PC-3 (cell line): Measurements from ENCODE around the gene SIX2. TPM values are rescaled to one million over a fixed set of nuclear protein-coding genes. Genes with fewer than 3 reads are reported as not detected.

Experiments used
- ATAC-seq: fragments of 200-7000 bp; cut with Tn5 transposase; 2 replicates; pipeline ENCODE4 v1.9.1; 2020; ENCODE audit warnings: mild to moderate bottlenecking, moderate library complexity
- BruUV-seq: library from RNA; stranded (reverse); fragments of 400-500 nt; replicated peaks from 2 replicates; lab custom pipeline; 2021; lab: Mats Ljungman, UMichigan
- CTCF ChIA-PET: fragments of 300-600 bp; sonication (Branson Sonifier 250); formaldehyde crosslinking; loops from one replicate; lab custom pipeline; 2022; ENCODE audit warnings: antibody characterized with exemption; lab: Charles Lee
- POLR2A ChIA-PET: fragments of 300-600 bp; sonication (Branson Sonifier 250); formaldehyde crosslinking; loops from one replicate; lab custom pipeline; 2022; ENCODE audit warnings: antibody characterized with exemption; ENCODE audit not compliant: unreplicated experiment; lab: Charles Lee
- DNase-seq: peaks from one replicate; pipeline ENCODE4 v3.0.0-alpha.2; 2015
- H2AFZ ChIP-seq: fragments of 300-600 bp; sonication (generic); 2 replicates; pipeline ENCODE4 v1.6.0; 2016; ENCODE audit warnings: antibody characterized with exemption, low read length
- H3F3A ChIP-seq: fragments of 300-600 bp; sonication (generic); one replicate; pipeline ENCODE4 v1.6.0; 2017; ENCODE audit warnings: antibody characterized with exemption, low read length, control low read depth, mild to moderate bottlenecking; ENCODE audit not compliant: unreplicated experiment
- H3K27ac ChIP-seq: fragments of 300-600 bp; sonication (generic); 2 replicates; pipeline ENCODE4 v1.5.1; 2016; ENCODE audit warnings: mild to moderate bottlenecking, low read length
- H3K27me3 ChIP-seq: fragments of 300-600 bp; sonication (generic); 2 replicates; pipeline ENCODE4 v1.6.1; 2016; ENCODE audit warnings: low read length, mixed read lengths
- H3K36me3 ChIP-seq: fragments of 300-600 bp; sonication (generic); 2 replicates; pipeline ENCODE4 v1.6.1; 2016; ENCODE audit warnings: low read depth, mixed run types, low read length, mixed read lengths
- H3K4me1 ChIP-seq: fragments of 300-600 bp; sonication (generic); 2 replicates; pipeline ENCODE4 v1.5.1; 2016; ENCODE audit warnings: low read length; ENCODE audit not compliant: insufficient read depth
- H3K4me2 ChIP-seq: fragments of 300-600 bp; sonication (generic); 2 replicates; pipeline ENCODE4 v1.6.0; 2016; ENCODE audit warnings: low read length
- H3K4me3 ChIP-seq: fragments of 300-600 bp; sonication (generic); 2 replicates; pipeline ENCODE4 v1.5.1; 2016; ENCODE audit warnings: mild to moderate bottlenecking, low read length, mixed read lengths
- H3K79me2 ChIP-seq: fragments of 300-600 bp; sonication (generic); 2 replicates; pipeline ENCODE4 v1.6.1; 2017; ENCODE audit warnings: low read length, mixed read lengths
- H3K9ac ChIP-seq: fragments of 300-600 bp; sonication (generic); 2 replicates; pipeline ENCODE4 v1.6.0; 2016; ENCODE audit warnings: mild to moderate bottlenecking, low read length
- H3K9me2 ChIP-seq: fragments of 300-600 bp; sonication (generic); replicated peaks from 2 replicates; pipeline ENCODE4 v1.6.1; 2016; ENCODE audit warnings: mixed run types, low read length, mixed read lengths
- H3K9me3 ChIP-seq: fragments of 300-600 bp; sonication (generic); 2 replicates; pipeline ENCODE4 v1.6.1; 2016; ENCODE audit warnings: low read length, mixed read lengths
- H4K20me1 ChIP-seq: fragments of 300-600 bp; sonication (generic); 2 replicates; pipeline ENCODE4 v1.6.1; 2016; ENCODE audit warnings: low read length, mixed read lengths
- EZH2 ChIP-seq: fragments of 300-600 bp; sonication (generic); IDR thresholded peaks from one replicate; pipeline ENCODE4 v1.6.1; 2017; ENCODE audit warnings: antibody characterized with exemption, mild to moderate bottlenecking, low read length; ENCODE audit not compliant: unreplicated experiment
- EZH2phosphoT487 ChIP-seq: fragments of 300-600 bp; sonication (generic); IDR thresholded peaks from 2 replicates; pipeline ENCODE4 v1.6.1; 2018; ENCODE audit warnings: mild to moderate bottlenecking, antibody characterized with exemption, low read length, borderline replicate concordance
- intact Hi-C: fragments of 100-400 bp; cut with micrococcal nuclease; formaldehyde crosslinking; loops from 2 replicates; pipeline ENCODE4 v1.9.0; 2023
- total RNA-seq: library from RNA; depleted of rRNA; stranded (reverse); fragments of >200 nt; gene quantifications from 2 replicates; pipeline ENCODE4 v1.2.3, GENCODE V29; 2014
- TF ChIP-seq, protein P1 (sequence below): fragments of 300-600 bp; sonication (generic); conservative IDR thresholded peaks from 2 replicates; pipeline ENCODE4 v1.5.1; 2017; ENCODE audit warnings: antibody characterized with exemption, low read depth, mild to moderate bottlenecking, low read length

The SIX2 gene
- total RNA-seq, 1 experiment from 2014 or later, result 27.9 TPM

DNA sequence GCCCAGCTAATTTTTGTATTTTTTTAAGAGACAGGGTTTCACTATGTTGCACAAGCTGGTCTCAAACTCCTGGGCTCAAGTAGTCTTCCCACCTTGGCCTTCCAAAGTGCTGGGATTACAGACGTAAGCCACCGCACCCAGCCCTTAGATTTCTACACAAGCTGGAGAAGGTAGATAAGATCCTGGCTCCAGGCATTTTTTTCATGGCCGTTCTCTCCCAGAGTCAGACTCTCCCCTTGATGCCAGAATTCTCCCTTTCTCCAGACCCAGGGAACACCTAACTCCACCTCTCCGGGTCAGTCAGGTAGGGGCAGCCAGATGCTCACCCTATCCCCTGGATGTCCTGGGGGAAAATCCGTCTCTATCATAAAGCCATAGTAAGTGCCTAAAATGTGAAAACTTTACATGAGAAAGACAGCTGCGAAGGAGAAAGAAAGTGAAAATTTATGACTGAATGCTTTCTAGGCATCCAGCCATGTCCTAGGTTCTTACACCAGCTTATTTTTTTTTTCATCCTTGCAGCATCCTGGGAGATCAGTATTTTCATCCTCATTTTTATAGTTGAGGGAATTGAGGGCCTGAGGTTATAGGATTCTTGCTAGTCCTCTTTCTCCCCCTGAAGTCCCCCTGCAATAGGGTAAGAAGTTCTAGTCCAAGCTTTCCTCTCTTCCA is 51.5 kb downstream of the SIX2 start:
- intact Hi-C loops, result no loop called here
- Histone ChIP-seq H2AFZ (no peak overlapping the region), H3K4me1 (peaks cover 43% of the 10 kb centered on the region), H3K9ac (no peak overlapping the region), H3K9me3 (no peaks in the 10 kb centered on the region), H3K36me3 (no peaks in the 10 kb centered on the region), H4K20me1 (no peaks in the 10 kb centered on the region), H3K79me2 (no peaks in the 10 kb centered on the region), H3K27ac (no peak overlapping the region), H3K4me2 (no peak overlapping the region), H3K9me2 (no peaks in the 10 kb centered on the region), H3K4me3 (no peak overlapping the region), H3F3A (no peaks in the 10 kb centered on the region), H3K27me3 (no peaks in the 10 kb centered on the region)
- DNase-seq (no peak), ATAC-seq (no peak)
- TF ChIP-seq EZH2phosphoT487 (no peak), EZH2 (no peak)
- TF ChIP-seq, protein P1, sequence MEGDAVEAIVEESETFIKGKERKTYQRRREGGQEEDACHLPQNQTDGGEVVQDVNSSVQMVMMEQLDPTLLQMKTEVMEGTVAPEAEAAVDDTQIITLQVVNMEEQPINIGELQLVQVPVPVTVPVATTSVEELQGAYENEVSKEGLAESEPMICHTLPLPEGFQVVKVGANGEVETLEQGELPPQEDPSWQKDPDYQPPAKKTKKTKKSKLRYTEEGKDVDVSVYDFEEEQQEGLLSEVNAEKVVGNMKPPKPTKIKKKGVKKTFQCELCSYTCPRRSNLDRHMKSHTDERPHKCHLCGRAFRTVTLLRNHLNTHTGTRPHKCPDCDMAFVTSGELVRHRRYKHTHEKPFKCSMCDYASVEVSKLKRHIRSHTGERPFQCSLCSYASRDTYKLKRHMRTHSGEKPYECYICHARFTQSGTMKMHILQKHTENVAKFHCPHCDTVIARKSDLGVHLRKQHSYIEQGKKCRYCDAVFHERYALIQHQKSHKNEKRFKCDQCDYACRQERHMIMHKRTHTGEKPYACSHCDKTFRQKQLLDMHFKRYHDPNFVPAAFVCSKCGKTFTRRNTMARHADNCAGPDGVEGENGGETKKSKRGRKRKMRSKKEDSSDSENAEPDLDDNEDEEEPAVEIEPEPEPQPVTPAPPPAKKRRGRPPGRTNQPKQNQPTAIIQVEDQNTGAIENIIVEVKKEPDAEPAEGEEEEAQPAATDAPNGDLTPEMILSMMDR, result no peak
- ChIA-PET CTCF (no interaction called here), POLR2A (no interaction called here)
- BruUV-seq, result no TSS peak

DNA sequence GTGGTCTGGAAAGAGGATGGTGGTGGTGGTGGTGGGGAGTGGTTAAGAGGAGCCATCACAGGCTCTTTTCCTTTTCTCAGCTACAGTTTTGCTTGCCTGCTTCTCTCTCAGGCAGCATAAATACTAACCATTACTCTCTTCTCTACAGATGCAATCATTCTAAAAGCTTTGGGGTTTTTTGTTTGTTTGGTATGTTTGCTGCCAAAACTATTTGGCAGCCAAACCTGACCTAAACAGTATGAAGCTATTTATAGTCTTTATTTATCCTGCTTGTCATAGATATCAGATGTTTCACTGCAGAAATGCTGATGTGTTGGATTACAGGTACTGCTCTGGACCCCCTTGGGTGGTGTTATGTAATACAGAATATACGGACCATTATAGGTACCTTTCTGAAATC is 52.4 kb downstream of the SIX2 start:
- H3K27me3 ChIP-seq, result no peaks in the 10 kb centered on the region
- TF ChIP-seq EZH2phosphoT487 (no peak), EZH2 (no peak)
- TF ChIP-seq, protein P1, result no peak
- H3K9ac ChIP-seq, result no peak overlapping the region
- H3K36me3 ChIP-seq, result no peaks in the 10 kb centered on the region
- no peak overlapping the region for H3K27ac ChIP-seq
- no peaks in the 10 kb centered on the region for H3F3A ChIP-seq
- H3K9me3 ChIP-seq, result no peaks in the 10 kb centered on the region
- no peaks in the 10 kb centered on the region for H4K20me1 ChIP-seq
- intact Hi-C loops, result no loop called here
- H3K9me2 ChIP-seq, result no peaks in the 10 kb centered on the region
- ChIA-PET CTCF (interaction anchor here (0.7 to 1.2 kb wide), 2 partner anchors 15 to 565 kb away, joined by 3 to 9 read pairs; no protein-coding TSS in a partner anchor), POLR2A (no interaction called here)
- no peaks in the 10 kb centered on the region for H3K79me2 ChIP-seq
- no TSS peak for BruUV-seq
- no peak overlapping the region for H3K4me3 ChIP-seq
- DNase-seq (peak; percentile 55), ATAC-seq (no peak)
- H3K4me2 ChIP-seq, result peak overlapping the region; percentile 15; the same call in 1 of the 2 replicates
- no peak overlapping the region for H2AFZ ChIP-seq
- H3K4me1 ChIP-seq, result peaks cover 43% of the 10 kb centered on the region
